Fibroblast of lung (primary cell): ENCODE measurements around the gene GNPTAB. TPM values are rescaled to one million over a fixed set of nuclear protein-coding genes. Genes with fewer than 3 reads are reported as not detected.

Experiments
- polyA plus RNA-seq, 2 donors: library from polyadenylated mRNA; depleted of rRNA in 1 of 2; stranded (reverse) in 1 of 2; unstranded in 1 of 2; fragments of >200 nt; gene quantifications; 2 replicates each; pipeline ENCODE4 v1.2.1, GENCODE V29; 2011 to 2012; ENCODE audit warnings: missing spikeins in 1 of 2
- total RNA-seq: library from RNA; depleted of rRNA; stranded (reverse); fragments of >200 nt; gene quantifications from 2 replicates; pipeline ENCODE4 v1.2.1, GENCODE V29; 2014

Gene GNPTAB
- total and polyA plus RNA-seq, 2 donors (not counting 1 experiment from before 2014, with no cell fraction given): 49.7 to 58.4 TPM

Other genes starting within 250 kb of the GNPTAB start
- gene MYBPC1, start 236.0 kb downstream of the GNPTAB start, total RNA-seq: not detected in 2 replicates
- gene MYBPC1, start 236.0 kb downstream of the GNPTAB start, polyA plus RNA-seq: not detected in 2 replicates
- gene CHPT1, start 133.3 kb downstream of the GNPTAB start, total RNA-seq: 62.9 and 65.2 TPM in 2 replicates
- 31.9 and 34.8 TPM in 2 replicates for gene CHPT1, start 133.3 kb downstream of the GNPTAB start, polyA plus RNA-seq
- 0.17 and 0.26 TPM in 2 replicates for gene SYCP3, start 91.5 kb downstream of the GNPTAB start, total RNA-seq
- gene SYCP3, start 91.5 kb downstream of the GNPTAB start, polyA plus RNA-seq: 0.02 TPM in 1 of 2 replicates, not detected in the other
- gene DRAM1, start 46.6 kb upstream of the GNPTAB start, total RNA-seq: 114 and 155 TPM in 2 replicates
- 71.7 and 184 TPM in 2 replicates for gene DRAM1, start 46.6 kb upstream of the GNPTAB start, polyA plus RNA-seq
- gene WASHC3, start 231.0 kb upstream of the GNPTAB start, total RNA-seq: 108 and 149 TPM in 2 replicates
- gene WASHC3, start 231.0 kb upstream of the GNPTAB start, polyA plus RNA-seq: 85.3 and 97.5 TPM in 2 replicates